ENCODE results near the gene ZNF530. TPM values are rescaled to one million over a fixed set of nuclear protein-coding genes. Genes with fewer than 3 reads are reported as not detected.

Gene ZNF530
- total RNA-seq: 1 to 10 TPM; 2.9 to 6.9 (median 5.3) TPM

DNA sequence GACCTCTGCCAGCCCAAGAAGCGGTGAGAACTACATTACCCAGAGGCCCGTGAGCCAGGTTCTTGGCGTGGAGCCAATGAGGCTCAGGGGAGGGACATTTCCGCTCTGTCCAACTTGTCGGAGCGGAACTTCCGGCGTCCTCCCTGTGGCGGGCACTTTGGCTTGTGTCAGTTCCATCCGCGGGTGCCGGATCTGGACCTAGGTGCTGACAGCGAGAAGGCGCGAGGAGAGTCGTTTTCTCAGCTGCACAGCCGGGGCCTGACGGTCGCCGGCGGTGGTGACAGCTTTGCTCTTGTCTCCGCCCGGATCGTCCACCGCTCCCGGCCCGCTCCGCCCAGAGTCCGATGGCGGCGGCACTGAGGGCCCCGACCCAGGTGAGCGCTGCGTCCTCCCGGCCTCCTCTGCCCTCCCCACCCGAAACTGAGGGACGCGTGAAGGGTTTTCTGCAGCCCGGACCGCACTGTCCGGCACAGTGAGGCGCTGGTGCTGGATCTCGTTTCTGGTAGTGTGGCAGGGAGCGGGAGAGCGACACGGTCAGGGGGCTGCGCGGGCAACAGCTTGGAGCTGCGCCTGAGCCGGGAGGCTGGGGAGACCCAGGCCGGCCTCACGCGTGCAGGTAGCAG is at the start of gene ZNF530:
Gene ZNF530, plus strand, starts transcription at position 125 of the 623 bp plus-strand sequence. CDS start 4,461 bp downstream, outside the sequence.
- peak; percentile 89 to 95 for DNase-seq (ENCODE audit: low spot score in 2 of 2)
- no peaks in the 10 kb centered on the region for H3K4me1 ChIP-seq
- TF ChIP-seq POLR2A (IDR thresholded peaks at IDR 0.05): no peak
- TF ChIP-seq, protein P1, sequence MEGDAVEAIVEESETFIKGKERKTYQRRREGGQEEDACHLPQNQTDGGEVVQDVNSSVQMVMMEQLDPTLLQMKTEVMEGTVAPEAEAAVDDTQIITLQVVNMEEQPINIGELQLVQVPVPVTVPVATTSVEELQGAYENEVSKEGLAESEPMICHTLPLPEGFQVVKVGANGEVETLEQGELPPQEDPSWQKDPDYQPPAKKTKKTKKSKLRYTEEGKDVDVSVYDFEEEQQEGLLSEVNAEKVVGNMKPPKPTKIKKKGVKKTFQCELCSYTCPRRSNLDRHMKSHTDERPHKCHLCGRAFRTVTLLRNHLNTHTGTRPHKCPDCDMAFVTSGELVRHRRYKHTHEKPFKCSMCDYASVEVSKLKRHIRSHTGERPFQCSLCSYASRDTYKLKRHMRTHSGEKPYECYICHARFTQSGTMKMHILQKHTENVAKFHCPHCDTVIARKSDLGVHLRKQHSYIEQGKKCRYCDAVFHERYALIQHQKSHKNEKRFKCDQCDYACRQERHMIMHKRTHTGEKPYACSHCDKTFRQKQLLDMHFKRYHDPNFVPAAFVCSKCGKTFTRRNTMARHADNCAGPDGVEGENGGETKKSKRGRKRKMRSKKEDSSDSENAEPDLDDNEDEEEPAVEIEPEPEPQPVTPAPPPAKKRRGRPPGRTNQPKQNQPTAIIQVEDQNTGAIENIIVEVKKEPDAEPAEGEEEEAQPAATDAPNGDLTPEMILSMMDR (IDR thresholded peaks at IDR 0.05): no peak
- TF ChIP-seq POLR2AphosphoS5 (IDR thresholded peaks at IDR 0.05): peak; percentile 51 to 77 (median 67)
- H3K27ac ChIP-seq: peak within 1 kb of the TSS; percentile 17 to 44
- no peaks in the 10 kb centered on the region for H3K27me3 ChIP-seq
- H3K4me3 ChIP-seq: peak within 1 kb of the TSS; percentile 67 to 93 (median 84)
- peaks cover 29 to 36% of the 10 kb centered on the region in 2 donors for H3K9me3 ChIP-seq
- intact Hi-C loops (cut with DNase I; ENCODE audit: low total_unique reads): no loop called here
- peaks cover 4% of the 10 kb centered on the region for H3K36me3 ChIP-seq

DNA sequence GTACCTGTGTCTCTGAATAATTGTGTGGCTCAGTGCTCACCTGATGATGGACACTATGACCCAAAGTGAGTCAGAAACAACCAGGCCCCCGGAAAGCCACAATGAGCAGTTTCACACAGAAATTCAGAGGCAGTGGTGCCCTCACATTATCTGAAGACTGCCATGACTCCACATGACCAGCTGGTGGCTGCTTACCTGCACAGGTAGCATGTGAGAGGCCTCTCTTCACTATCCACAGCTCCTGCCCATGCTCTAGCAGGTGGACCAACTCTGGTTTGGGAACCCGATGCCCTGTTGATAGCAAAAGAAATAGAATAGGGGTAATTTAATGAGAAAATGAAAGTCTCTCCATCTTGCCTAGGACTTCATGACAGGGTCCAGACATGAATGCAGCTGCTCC is 47.3 kb upstream of the ZNF530 start:
- no peak for DNase-seq (ENCODE audit: low spot score in 2 of 2)
- TF ChIP-seq, protein P1 (IDR thresholded peaks at IDR 0.05): no peak
- TF ChIP-seq POLR2A (IDR thresholded peaks at IDR 0.05) (no peak), POLR2AphosphoS5 (IDR thresholded peaks at IDR 0.05) (no peak)
- H3K9me3 ChIP-seq: peaks cover 91 to 96% of the 10 kb centered on the region in 2 donors
- H3K4me1 ChIP-seq: no peaks in the 10 kb centered on the region
- no peaks in the 10 kb centered on the region for H3K27me3 ChIP-seq
- intact Hi-C loops (cut with DNase I; ENCODE audit: low total_unique reads): no loop called here
- no peak overlapping the region for H3K27ac ChIP-seq
- peak overlapping the region in 1 of 3 donors; percentile 1 for H3K4me3 ChIP-seq
- H3K36me3 ChIP-seq: peaks cover 47% of the 10 kb centered on the region

DNA sequence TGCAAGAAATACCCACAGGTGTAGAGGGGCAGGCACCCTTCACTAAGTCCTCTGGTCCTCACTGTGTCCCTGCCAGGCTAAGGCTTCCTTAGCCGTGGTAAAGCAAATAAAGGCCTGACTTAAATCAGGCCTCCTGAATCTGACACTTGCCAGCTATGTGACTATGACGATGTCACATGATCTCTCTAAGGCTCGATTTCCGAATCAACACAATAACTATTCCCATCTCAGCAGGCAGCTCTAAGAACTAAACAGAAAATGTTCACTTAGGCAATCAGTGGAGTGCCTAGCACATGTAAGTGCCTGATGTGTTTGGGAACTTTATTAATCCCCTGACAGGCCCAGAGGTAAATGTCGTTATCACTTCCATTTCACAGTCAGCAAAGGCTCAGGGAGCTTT is 42.0 kb upstream of the ZNF530 start:
- peaks cover 39 to 49% of the 10 kb centered on the region in 2 donors for H3K9me3 ChIP-seq
- peaks cover 17% of the 10 kb centered on the region for H3K36me3 ChIP-seq
- H3K27me3 ChIP-seq: no peaks in the 10 kb centered on the region
- no peak overlapping the region for H3K27ac ChIP-seq
- no peak for DNase-seq (ENCODE audit: low spot score in 2 of 2)
- intact Hi-C loops (cut with DNase I; ENCODE audit: low total_unique reads): no loop called here
- peaks cover 0 to 9% of the 10 kb centered on the region in 2 donors for H3K4me1 ChIP-seq
- no peak overlapping the region for H3K4me3 ChIP-seq
- TF ChIP-seq POLR2A (IDR thresholded peaks at IDR 0.05): no peak
- no peak for TF ChIP-seq POLR2AphosphoS5 (IDR thresholded peaks at IDR 0.05)
- TF ChIP-seq, protein P1 (IDR thresholded peaks at IDR 0.05): no peak

DNA sequence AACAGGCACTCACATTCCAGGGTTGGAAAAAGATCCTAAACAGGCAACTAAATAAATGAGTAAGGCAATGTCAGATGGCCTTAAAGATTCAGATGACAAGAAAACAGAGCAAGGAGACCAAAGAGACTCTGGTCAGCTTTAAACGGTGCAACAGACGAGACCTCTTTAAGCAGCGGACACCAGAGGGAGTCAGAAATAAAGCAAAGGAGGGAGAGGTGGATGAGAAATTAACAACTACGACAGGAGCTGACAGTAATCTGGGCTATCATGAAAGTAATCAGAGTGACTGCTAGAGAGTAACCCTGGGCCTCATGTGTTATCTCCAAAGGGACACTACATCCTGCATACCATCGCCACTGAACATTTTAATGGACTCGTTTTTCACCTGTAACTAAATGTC is 41.2 kb upstream of the ZNF530 start:
- TF ChIP-seq POLR2AphosphoS5 (IDR thresholded peaks at IDR 0.05): no peak
- no peak for TF ChIP-seq POLR2A (IDR thresholded peaks at IDR 0.05)
- TF ChIP-seq, protein P1 (IDR thresholded peaks at IDR 0.05): no peak
- Histone ChIP-seq H3K27ac (no peak overlapping the region), H3K9me3 (peaks cover 38 to 45% of the 10 kb centered on the region in 2 donors), H3K4me3 (peak overlapping the region; percentile 93 to 99 (median 95)), H3K4me1 (peaks cover 0 to 9% of the 10 kb centered on the region in 2 donors), H3K36me3 (peaks cover 13% of the 10 kb centered on the region), H3K27me3 (no peaks in the 10 kb centered on the region)
- intact Hi-C loops (cut with DNase I; ENCODE audit: low total_unique reads): no loop called here
- no peak for DNase-seq (ENCODE audit: low spot score in 2 of 2)

DNA sequence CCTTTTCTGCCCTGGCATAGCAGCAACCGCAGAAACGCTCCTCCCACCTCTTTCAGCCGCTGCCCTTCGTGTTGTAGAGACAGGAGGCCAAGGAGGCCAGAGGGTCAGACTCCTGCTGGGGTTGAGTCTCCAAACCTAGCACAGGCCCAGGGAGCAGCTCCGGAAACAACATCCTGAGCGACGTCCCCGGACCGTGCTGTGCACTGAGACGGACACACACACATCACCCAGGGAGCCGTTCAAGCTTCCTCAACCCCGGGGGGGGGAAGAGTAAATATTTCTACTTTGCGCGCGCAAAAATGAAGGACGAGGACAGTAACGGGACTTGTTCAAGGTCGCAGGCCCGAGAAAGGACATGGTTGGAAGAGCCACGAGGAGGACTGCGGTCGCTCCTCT is 40.7 kb upstream of the ZNF530 start:
- Histone ChIP-seq H3K9me3 (peaks cover 38 to 43% of the 10 kb centered on the region in 2 donors), H3K27ac (peak overlapping the region; percentile 77 to 85), H3K4me3 (peak overlapping the region; percentile 93 to 99 (median 95)), H3K36me3 (peaks cover 13% of the 10 kb centered on the region), H3K4me1 (peaks cover 0 to 9% of the 10 kb centered on the region in 2 donors), H3K27me3 (no peaks in the 10 kb centered on the region)
- intact Hi-C loops (cut with DNase I; ENCODE audit: low total_unique reads): no loop called here
- DNase-seq (ENCODE audit: low spot score in 2 of 2): no peak
- TF ChIP-seq, protein P1 (IDR thresholded peaks at IDR 0.05): no peak
- no peak for TF ChIP-seq POLR2AphosphoS5 (IDR thresholded peaks at IDR 0.05)
- TF ChIP-seq POLR2A (IDR thresholded peaks at IDR 0.05): no peak
